ENCODE results near the gene GNG10.
"Not testable (repeated sequence)": the region's sequence is repeated elsewhere in the genome, so short reads cannot be mapped to it uniquely, and the experiment has no call there.

Gene GNG10

GRCh38 chr9:111661150-111661801 is at the start of gene GNG10:
GNG10 (plus strand) TSS chr9:111661605; CDS start chr9:111661635, 30 bp downstream.
- DNase-seq, result peak; percentile 68

- no peak for DNase-seq
These were observed 47.9 kb upstream of the GNG10 start for GRCh38 chr9:111613436-111614040.

GRCh38 chr9:111615928-111616327 is 45.5 kb upstream of the GNG10 start:
- no peak for DNase-seq

- DNase-seq, result not testable (repeated sequence)
These were observed 44.1 kb upstream of the GNG10 start for GRCh38 chr9:111617349-111617748.

GRCh38 chr9:111621895-111622480 is 39.4 kb upstream of the GNG10 start:
- DNase-seq, result peak; percentile 37

GRCh38 chr9:111622626-111623025 is 38.8 kb upstream of the GNG10 start:
- no peak for DNase-seq

GRCh38 chr9:111627260-111627963 is 34.0 kb upstream of the GNG10 start:
- DNase-seq, result no peak

- DNase-seq, result no peak
These were observed 33.0 kb upstream of the GNG10 start for GRCh38 chr9:111628411-111628810.

- DNase-seq, result no peak
These were observed 31.0 kb upstream of the GNG10 start for GRCh38 chr9:111630182-111630963.

GRCh38 chr9:111630964-111631213 is 30.5 kb upstream of the GNG10 start:
- no peak for DNase-seq

GRCh38 chr9:111631214-111631971 is 30.0 kb upstream of the GNG10 start, which contains the start of gene DNAJC25:
DNAJC25 (plus strand) TSS chr9:111631334; CDS start chr9:111631408, 74 bp downstream.
- DNase-seq, result peak; percentile 91

GRCh38 chr9:111632060-111632459 is 29.3 kb upstream of the GNG10 start:
- no peak for DNase-seq

- no peak for DNase-seq
These were observed 28.6 kb upstream of the GNG10 start for GRCh38 chr9:111632695-111633388.

- no peak for DNase-seq
These were observed 28.0 kb upstream of the GNG10 start for GRCh38 chr9:111633389-111633736.

GRCh38 chr9:111634860-111635259 is 26.5 kb upstream of the GNG10 start:
- DNase-seq, result no peak

GRCh38 chr9:111637421-111637950 is 23.9 kb upstream of the GNG10 start:
- no peak for DNase-seq

GRCh38 chr9:111644195-111644772 is 17.1 kb upstream of the GNG10 start:
- no peak for DNase-seq

- DNase-seq, result no peak
These were observed 15.6 kb upstream of the GNG10 start for GRCh38 chr9:111645806-111646205.

GRCh38 chr9:111646417-111646816 is 15.0 kb upstream of the GNG10 start:
- DNase-seq, result no peak

- DNase-seq, result no peak
These were observed 13.3 kb upstream of the GNG10 start for GRCh38 chr9:111648066-111648465.

- no peak for DNase-seq
These were observed 12.4 kb upstream of the GNG10 start for GRCh38 chr9:111649016-111649415.
